GM12874 (cell line): Measurements from ENCODE around the gene CYBRD1.

Experiments used
- CTCF ChIP-seq: IDR thresholded peaks from 2 replicates; pipeline ENCODE4 v1.5.1; 2011; ENCODE audit warnings: low read depth, mild to moderate bottlenecking, control low read depth, low read length, moderate library complexity; ENCODE audit not compliant: insufficient read depth

The CYBRD1 gene

GRCh38 chr2:171483793-171484192 lies 38.5 kb upstream of the CYBRD1 start:
- TF ChIP-seq CTCF, result no peak

- no peak for TF ChIP-seq CTCF
Measured at GRCh38 chr2:171485116-171485515, 37.2 kb upstream of the CYBRD1 start.

GRCh38 chr2:171487201-171487600 lies 35.1 kb upstream of the CYBRD1 start:
- no peak for TF ChIP-seq CTCF

- TF ChIP-seq CTCF, result no peak
Measured at GRCh38 chr2:171487803-171488259, 34.4 kb upstream of the CYBRD1 start.

- TF ChIP-seq CTCF, result no peak
Measured at GRCh38 chr2:171490577-171490976, 31.7 kb upstream of the CYBRD1 start.

- no peak for TF ChIP-seq CTCF
Measured at GRCh38 chr2:171491292-171491691, 31.0 kb upstream of the CYBRD1 start.

GRCh38 chr2:171492664-171493063 lies 29.6 kb upstream of the CYBRD1 start:
- no peak for TF ChIP-seq CTCF

GRCh38 chr2:171505374-171505773 lies 16.9 kb upstream of the CYBRD1 start:
- no peak for TF ChIP-seq CTCF
